K562 (cell line): ENCODE results near the gene ZNF2. TPM values are rescaled to one million over a fixed set of nuclear protein-coding genes. Genes with fewer than 3 reads are reported as not detected.
A peak's percentile ranks its signal among the peaks of the same experiment; 100 is the strongest.

ENCODE experiments used
- BDP1 ChIP-seq: IDR thresholded peaks from 3 replicates; pipeline ENCODE4 v1.6.1; 2011; ENCODE audit not compliant: insufficient read length, insufficient read depth
- DIDO1 ChIP-seq: fragments of 450-650 bp; IDR thresholded peaks from 2 replicates; pipeline ENCODE4 v1.6.1; 2016; ENCODE audit warnings: low read depth, missing biosample characterization, missing genetic modification characterization
- FOSL1 ChIP-seq: fragments of 200-800 bp; sonication (Bioruptor generic); conservative IDR thresholded peaks from 2 replicates; pipeline ENCODE4 v1.6.1; 2016; ENCODE audit warnings: missing genetic modification characterization, missing compliant biosample characterization
- MAZ ChIP-seq, 2 experiments: fragments of 450-650 bp in 1 of 2; sonication (generic) in 1 of 2; formaldehyde crosslinking; IDR thresholded peaks in 1 of 2; conservative IDR thresholded peaks in 1 of 2; 2 replicates each; pipeline versions ENCODE4 v1.4.0 to v1.5.0; 2020; ENCODE audit warnings: mild to moderate bottlenecking in 1 of 2, missing genetic modification reagents in 1 of 2
- polyA plus RNA-seq, 8 experiments: library from polyadenylated mRNA; depleted of rRNA in 4 of 8; stranded (reverse) in 5 of 8; unstranded in 3 of 8; fragments of >200 nt; fragmentation: Nextera tagmentation in 2 of 8; fragmentation: Illumina TruSeq in 1 of 8; extraction: Ambion mirVana in 2 of 8; extraction: Trizol in 1 of 8; gene quantifications; 2 replicates each; pipeline versions ENCODE4 v1.2.1 to v1.2.3, GENCODE V29; 2011 to 2014; ENCODE audit warnings: inconsistent platforms in 1 of 8, missing spikeins in 1 of 8
- total RNA-seq, 7 experiments: library from RNA; depleted of rRNA in 6 of 7; stranded (reverse); fragments of >200 nt in 6 of 7; fragmentation: Illumina TruSeq in 2 of 7; extraction: Trizol in 2 of 7; gene quantifications; 2 replicates each; pipeline versions ENCODE4 v1.2.1 to v1.2.3, GENCODE V29; 2011 to 2021; ENCODE audit warnings: low replicate concordance in 1 of 7
- TF ChIP-seq, protein P1 (sequence below): fragments of 200-600 bp; sonication (generic); IDR thresholded peaks from one replicate; pipeline ENCODE4 v1.6.1; 2012; ENCODE audit warnings: mild to moderate bottlenecking, low read depth, low read length, inconsistent platforms
- TF ChIP-seq, protein P2 (sequence below): sonication (generic); formaldehyde crosslinking; IDR thresholded peaks from 2 replicates; pipeline ENCODE4 v1.8.0; 2022; ENCODE audit warnings: missing genetic modification reagents, mild to moderate bottlenecking, moderate library complexity, borderline replicate concordance

The ZNF2 gene
- total and polyA plus RNA-seq, 9 of the 15 experiments (the other 6 are each of a cell fraction or from before 2014, with no cell fraction given) = 1.6 to 4.5 (median 3.4) TPM

DNA sequence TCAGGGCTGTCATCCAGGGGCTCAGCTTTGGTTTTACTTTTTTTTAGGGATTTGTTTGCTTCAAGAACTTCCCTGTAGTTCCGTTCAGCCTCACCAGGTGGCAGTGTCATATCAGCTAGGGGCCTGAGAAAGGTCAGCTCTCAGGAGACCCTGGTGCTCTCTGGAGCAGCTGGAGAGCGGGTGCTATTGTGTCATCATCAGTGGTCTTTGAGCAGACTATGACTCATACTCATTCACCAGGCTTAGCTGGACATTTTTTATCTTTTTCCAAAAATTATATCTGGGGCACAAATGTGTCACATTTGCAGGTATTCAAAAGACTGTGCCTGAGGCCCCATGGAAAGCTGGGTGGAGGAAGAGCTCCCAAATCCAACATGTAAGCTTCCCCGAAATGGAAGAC lies 66.1 kb downstream of the ZNF2 start (continued):
- TF ChIP-seq, protein P1, sequence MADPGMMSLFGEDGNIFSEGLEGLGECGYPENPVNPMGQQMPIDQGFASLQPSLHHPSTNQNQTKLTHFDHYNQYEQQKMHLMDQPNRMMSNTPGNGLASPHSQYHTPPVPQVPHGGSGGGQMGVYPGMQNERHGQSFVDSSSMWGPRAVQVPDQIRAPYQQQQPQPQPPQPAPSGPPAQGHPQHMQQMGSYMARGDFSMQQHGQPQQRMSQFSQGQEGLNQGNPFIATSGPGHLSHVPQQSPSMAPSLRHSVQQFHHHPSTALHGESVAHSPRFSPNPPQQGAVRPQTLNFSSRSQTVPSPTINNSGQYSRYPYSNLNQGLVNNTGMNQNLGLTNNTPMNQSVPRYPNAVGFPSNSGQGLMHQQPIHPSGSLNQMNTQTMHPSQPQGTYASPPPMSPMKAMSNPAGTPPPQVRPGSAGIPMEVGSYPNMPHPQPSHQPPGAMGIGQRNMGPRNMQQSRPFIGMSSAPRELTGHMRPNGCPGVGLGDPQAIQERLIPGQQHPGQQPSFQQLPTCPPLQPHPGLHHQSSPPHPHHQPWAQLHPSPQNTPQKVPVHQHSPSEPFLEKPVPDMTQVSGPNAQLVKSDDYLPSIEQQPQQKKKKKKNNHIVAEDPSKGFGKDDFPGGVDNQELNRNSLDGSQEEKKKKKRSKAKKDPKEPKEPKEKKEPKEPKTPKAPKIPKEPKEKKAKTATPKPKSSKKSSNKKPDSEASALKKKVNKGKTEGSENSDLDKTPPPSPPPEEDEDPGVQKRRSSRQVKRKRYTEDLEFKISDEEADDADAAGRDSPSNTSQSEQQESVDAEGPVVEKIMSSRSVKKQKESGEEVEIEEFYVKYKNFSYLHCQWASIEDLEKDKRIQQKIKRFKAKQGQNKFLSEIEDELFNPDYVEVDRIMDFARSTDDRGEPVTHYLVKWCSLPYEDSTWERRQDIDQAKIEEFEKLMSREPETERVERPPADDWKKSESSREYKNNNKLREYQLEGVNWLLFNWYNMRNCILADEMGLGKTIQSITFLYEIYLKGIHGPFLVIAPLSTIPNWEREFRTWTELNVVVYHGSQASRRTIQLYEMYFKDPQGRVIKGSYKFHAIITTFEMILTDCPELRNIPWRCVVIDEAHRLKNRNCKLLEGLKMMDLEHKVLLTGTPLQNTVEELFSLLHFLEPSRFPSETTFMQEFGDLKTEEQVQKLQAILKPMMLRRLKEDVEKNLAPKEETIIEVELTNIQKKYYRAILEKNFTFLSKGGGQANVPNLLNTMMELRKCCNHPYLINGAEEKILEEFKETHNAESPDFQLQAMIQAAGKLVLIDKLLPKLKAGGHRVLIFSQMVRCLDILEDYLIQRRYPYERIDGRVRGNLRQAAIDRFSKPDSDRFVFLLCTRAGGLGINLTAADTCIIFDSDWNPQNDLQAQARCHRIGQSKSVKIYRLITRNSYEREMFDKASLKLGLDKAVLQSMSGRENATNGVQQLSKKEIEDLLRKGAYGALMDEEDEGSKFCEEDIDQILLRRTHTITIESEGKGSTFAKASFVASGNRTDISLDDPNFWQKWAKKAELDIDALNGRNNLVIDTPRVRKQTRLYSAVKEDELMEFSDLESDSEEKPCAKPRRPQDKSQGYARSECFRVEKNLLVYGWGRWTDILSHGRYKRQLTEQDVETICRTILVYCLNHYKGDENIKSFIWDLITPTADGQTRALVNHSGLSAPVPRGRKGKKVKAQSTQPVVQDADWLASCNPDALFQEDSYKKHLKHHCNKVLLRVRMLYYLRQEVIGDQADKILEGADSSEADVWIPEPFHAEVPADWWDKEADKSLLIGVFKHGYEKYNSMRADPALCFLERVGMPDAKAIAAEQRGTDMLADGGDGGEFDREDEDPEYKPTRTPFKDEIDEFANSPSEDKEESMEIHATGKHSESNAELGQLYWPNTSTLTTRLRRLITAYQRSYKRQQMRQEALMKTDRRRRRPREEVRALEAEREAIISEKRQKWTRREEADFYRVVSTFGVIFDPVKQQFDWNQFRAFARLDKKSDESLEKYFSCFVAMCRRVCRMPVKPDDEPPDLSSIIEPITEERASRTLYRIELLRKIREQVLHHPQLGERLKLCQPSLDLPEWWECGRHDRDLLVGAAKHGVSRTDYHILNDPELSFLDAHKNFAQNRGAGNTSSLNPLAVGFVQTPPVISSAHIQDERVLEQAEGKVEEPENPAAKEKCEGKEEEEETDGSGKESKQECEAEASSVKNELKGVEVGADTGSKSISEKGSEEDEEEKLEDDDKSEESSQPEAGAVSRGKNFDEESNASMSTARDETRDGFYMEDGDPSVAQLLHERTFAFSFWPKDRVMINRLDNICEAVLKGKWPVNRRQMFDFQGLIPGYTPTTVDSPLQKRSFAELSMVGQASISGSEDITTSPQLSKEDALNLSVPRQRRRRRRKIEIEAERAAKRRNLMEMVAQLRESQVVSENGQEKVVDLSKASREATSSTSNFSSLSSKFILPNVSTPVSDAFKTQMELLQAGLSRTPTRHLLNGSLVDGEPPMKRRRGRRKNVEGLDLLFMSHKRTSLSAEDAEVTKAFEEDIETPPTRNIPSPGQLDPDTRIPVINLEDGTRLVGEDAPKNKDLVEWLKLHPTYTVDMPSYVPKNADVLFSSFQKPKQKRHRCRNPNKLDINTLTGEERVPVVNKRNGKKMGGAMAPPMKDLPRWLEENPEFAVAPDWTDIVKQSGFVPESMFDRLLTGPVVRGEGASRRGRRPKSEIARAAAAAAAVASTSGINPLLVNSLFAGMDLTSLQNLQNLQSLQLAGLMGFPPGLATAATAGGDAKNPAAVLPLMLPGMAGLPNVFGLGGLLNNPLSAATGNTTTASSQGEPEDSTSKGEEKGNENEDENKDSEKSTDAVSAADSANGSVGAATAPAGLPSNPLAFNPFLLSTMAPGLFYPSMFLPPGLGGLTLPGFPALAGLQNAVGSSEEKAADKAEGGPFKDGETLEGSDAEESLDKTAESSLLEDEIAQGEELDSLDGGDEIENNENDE = no peak
- TF ChIP-seq MAZ (CRISPR knock-in tag; conservative IDR thresholded peaks at IDR 0.05 in 1 of 2, IDR thresholded peaks at IDR 0.05 in 1 of 2) (0 out of 4 replicates have a peak, but pooled peaks of 1 of the 2 experiments have one; percentile 24), FOSL1 (tag) (peak; percentile 52), DIDO1 (tag) (no peak), BDP1 (no peak)
- TF ChIP-seq, protein P2, sequence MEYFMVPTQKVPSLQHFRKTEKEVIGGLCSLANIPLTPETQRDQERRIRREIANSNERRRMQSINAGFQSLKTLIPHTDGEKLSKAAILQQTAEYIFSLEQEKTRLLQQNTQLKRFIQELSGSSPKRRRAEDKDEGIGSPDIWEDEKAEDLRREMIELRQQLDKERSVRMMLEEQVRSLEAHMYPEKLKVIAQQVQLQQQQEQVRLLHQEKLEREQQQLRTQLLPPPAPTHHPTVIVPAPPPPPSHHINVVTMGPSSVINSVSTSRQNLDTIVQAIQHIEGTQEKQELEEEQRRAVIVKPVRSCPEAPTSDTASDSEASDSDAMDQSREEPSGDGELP (CRISPR knock-in tag) = 0 out of 2 replicates have a peak, but pooled peaks have one; percentile 39
- TF ChIP-seq, all 486 proteins: peak for 20
